22Rv1 (cell line): ENCODE measurements around the gene NLRC5.

ENCODE experiments used
- CTCF ChIP-seq: fragments of 450-650 bp; IDR thresholded peaks from 2 replicates; pipeline ENCODE4 v1.5.1; 2017; ENCODE audit warnings: mild to moderate bottlenecking
- ZFX ChIP-seq: fragments of 450-650 bp; IDR thresholded peaks from 2 replicates; pipeline ENCODE4 v1.6.1; 2017; ENCODE audit warnings: antibody characterized with exemption, borderline replicate concordance

- TF ChIP-seq CTCF (no peak), ZFX (no peak)
Measured at GRCh38 chr16:57096793-57097192, 107.4 kb downstream of the NLRC5 start.
